Astrocyte (in vitro differentiated cells and primary cell): Measurements from ENCODE around the gene CPEB2. TPM values are rescaled to one million over a fixed set of nuclear protein-coding genes. Genes with fewer than 3 reads are reported as not detected.

ENCODE experiments used
- DNase-seq: peaks from one replicate; pipeline ENCODE4 v3.0.0-alpha.2; 2010; ENCODE audit warnings: low read depth
- FAIRE-seq: peaks from 2 replicates; lab custom pipeline; 2011; peaks lifted over from hg19 to GRCh38; lab: Jason Lieb, UNC
- H2AFZ ChIP-seq: 2 replicates; pipeline ENCODE4 v1.6.0; 2012; ENCODE audit warnings: low read depth, low read length, inconsistent platforms
- H3K27ac ChIP-seq: 2 replicates; pipeline ENCODE4 v1.5.1; 2011; ENCODE audit warnings: low read depth, low read length, inconsistent platforms
- H3K27me3 ChIP-seq: 2 replicates; pipeline ENCODE4 v1.6.0; 2011; ENCODE audit warnings: low read length, inconsistent platforms; ENCODE audit not compliant: insufficient read depth
- H3K36me3 ChIP-seq: 2 replicates; pipeline ENCODE4 v1.5.1; 2011; ENCODE audit warnings: low read length, inconsistent platforms; ENCODE audit not compliant: insufficient read depth
- H3K4me1 ChIP-seq: 2 replicates; pipeline ENCODE4 v1.5.1; 2011; ENCODE audit warnings: low read length, inconsistent platforms; ENCODE audit not compliant: insufficient read depth
- H3K4me2 ChIP-seq: 2 replicates; pipeline ENCODE4 v1.6.0; 2012; ENCODE audit warnings: low read length, inconsistent platforms
- H3K4me3 ChIP-seq: 2 replicates; pipeline ENCODE4 v1.5.1; 2011; ENCODE audit warnings: low read depth, mild to moderate bottlenecking, low read length, inconsistent platforms; ENCODE audit not compliant: insufficient read depth
- H3K79me2 ChIP-seq: 2 replicates; pipeline ENCODE4 v1.6.0; 2012; ENCODE audit warnings: mild to moderate bottlenecking, low read length, inconsistent platforms; ENCODE audit not compliant: insufficient read depth
- H3K9ac ChIP-seq: 2 replicates; pipeline ENCODE4 v1.6.0; 2012; ENCODE audit warnings: mild to moderate bottlenecking, low read length, inconsistent platforms
- H3K9me3 ChIP-seq: 2 replicates; pipeline ENCODE4 v1.5.1; 2012; ENCODE audit warnings: low read depth, mild to moderate bottlenecking, low read length, inconsistent platforms; ENCODE audit not compliant: insufficient read depth
- H4K20me1 ChIP-seq: 2 replicates; pipeline ENCODE4 v1.6.0; 2012; ENCODE audit warnings: low read length, inconsistent platforms; ENCODE audit not compliant: insufficient read depth
- H3K27ac Mint-ChIP-seq: one replicate; pipeline ENCODE4 v1.8.0; 2021; ENCODE audit warnings: mild to moderate bottlenecking, mixed read lengths; ENCODE audit not compliant: unreplicated experiment
- H3K27me3 Mint-ChIP-seq: one replicate; pipeline ENCODE4 v1.8.0; 2021; ENCODE audit warnings: low read depth, mixed read lengths; ENCODE audit not compliant: unreplicated experiment
- H3K36me3 Mint-ChIP-seq: one replicate; pipeline ENCODE4 v1.8.0; 2021; ENCODE audit warnings: low read depth, mixed read lengths; ENCODE audit not compliant: unreplicated experiment
- H3K4me1 Mint-ChIP-seq: one replicate; pipeline ENCODE4 v1.8.0; 2021; ENCODE audit warnings: low read depth, mixed read lengths; ENCODE audit not compliant: unreplicated experiment
- H3K4me3 Mint-ChIP-seq: one replicate; pipeline ENCODE4 v1.8.0; 2021; ENCODE audit warnings: mild to moderate bottlenecking, moderate library complexity, mixed read lengths; ENCODE audit not compliant: unreplicated experiment
- H3K9me3 Mint-ChIP-seq: one replicate; pipeline ENCODE4 v1.8.0; 2021; ENCODE audit warnings: mild to moderate bottlenecking, mixed read lengths; ENCODE audit not compliant: unreplicated experiment
- EZH2 ChIP-seq: IDR thresholded peaks from 2 replicates; pipeline ENCODE4 v1.6.1; 2012; ENCODE audit warnings: mild to moderate bottlenecking, low read length, inconsistent platforms; ENCODE audit not compliant: insufficient read depth
- total RNA-seq: library from RNA; stranded (reverse); gene quantifications from 2 replicates; pipeline ENCODE4 v1.2.1, GENCODE V29; 2021
- TF ChIP-seq, protein P1 (sequence below): IDR thresholded peaks from 2 replicates; pipeline ENCODE4 v1.5.1; 2011; ENCODE audit warnings: low read depth, mild to moderate bottlenecking, inconsistent platforms, low read length, moderate library complexity; ENCODE audit not compliant: insufficient read depth

CPEB2 gene
- total RNA-seq, 1 donor from 2014 or later = 47.3 TPM

DNA sequence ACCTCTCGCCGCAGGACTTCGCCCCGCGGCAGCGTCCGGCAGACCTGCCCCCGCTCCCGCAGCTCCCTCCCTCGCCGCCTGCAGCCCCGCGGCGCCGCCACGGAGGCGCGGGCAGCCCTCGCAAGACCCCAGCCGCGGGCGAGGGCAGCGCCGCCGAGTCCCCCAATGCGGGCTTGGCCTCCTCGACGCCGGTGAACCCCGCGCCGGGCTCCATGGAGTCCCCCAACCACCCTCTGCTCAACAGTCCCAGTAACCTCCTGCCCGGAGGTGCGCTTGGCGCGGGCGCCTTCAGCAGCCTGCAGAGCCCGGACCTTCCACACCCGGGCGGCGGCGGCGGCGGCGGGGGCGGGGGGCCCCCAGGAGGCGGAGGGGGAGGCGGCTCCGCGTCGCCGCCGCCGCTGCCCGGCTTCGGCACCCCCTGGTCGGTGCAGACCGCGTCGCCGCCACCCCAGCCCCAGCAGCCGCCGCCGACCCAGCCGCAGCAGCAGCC is 1.2 kb downstream of the CPEB2 start:
- Histone ChIP-seq H3K4me2 (peak overlapping the region; percentile 93), H3K27ac (peak overlapping the region; percentile 98)

DNA sequence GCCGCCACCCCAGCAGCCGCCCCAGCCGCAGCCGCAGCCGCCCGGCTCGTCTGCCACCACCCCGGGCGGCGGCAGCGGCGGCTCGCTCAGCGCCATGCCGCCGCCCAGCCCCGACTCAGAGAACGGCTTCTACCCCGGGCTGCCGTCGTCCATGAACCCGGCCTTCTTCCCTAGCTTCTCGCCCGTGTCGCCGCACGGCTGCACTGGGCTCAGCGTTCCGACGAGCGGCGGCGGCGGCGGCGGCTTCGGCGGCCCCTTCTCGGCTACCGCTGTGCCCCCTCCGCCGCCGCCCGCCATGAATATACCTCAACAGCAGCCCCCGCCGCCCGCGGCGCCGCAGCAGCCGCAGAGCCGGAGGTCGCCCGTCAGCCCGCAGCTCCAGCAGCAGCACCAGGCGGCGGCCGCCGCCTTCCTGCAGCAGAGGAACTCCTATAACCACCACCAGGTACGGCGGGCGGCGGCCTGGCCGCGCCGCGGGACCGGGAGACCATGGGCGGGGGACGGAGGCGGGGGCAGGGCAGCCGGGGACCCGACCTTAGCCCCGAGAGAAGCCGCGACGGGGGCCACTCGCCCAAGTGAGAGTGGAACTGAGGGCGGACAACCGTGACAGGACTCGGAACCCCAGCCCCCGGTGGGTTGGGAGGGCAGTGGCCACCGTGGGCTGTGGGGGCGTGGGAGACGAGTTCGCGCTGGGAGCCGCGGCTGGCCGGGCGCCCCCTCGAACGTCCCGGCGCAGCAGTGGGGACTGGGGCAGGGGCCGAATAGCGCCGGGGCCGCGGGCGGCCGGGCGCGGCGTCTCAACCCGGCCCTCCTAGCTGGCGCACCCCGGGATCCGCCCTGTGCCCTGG is 1.8 kb downstream of the CPEB2 start:
- H3K27ac ChIP-seq = peak overlapping the region; percentile 98
- H3K4me3 ChIP-seq = peak overlapping the region; percentile 85
- H3K9me3 ChIP-seq = no peaks in the 10 kb centered on the region
- H3K27me3 Mint-ChIP-seq = no peaks in the 10 kb centered on the region
- H3K79me2 ChIP-seq = peaks cover 53% of the 10 kb centered on the region
- H3K36me3 ChIP-seq = peaks cover 16% of the 10 kb centered on the region
- DNase-seq (no peak), FAIRE-seq (no peak)
- peak overlapping the region; percentile 25 for H2AFZ ChIP-seq
- no peaks in the 10 kb centered on the region for H3K27me3 ChIP-seq
- H3K4me2 ChIP-seq = peak overlapping the region; percentile 85
- H3K4me1 Mint-ChIP-seq = peaks cover 12% of the 10 kb centered on the region
- peak overlapping the region; percentile 74 for H3K4me3 Mint-ChIP-seq
- H4K20me1 ChIP-seq = peaks cover 32% of the 10 kb centered on the region
- H3K9me3 Mint-ChIP-seq = peaks cover 2% of the 10 kb centered on the region
- no peak overlapping the region for H3K27ac Mint-ChIP-seq
- H3K9ac ChIP-seq = peak overlapping the region; percentile 93
- TF ChIP-seq, protein P1, sequence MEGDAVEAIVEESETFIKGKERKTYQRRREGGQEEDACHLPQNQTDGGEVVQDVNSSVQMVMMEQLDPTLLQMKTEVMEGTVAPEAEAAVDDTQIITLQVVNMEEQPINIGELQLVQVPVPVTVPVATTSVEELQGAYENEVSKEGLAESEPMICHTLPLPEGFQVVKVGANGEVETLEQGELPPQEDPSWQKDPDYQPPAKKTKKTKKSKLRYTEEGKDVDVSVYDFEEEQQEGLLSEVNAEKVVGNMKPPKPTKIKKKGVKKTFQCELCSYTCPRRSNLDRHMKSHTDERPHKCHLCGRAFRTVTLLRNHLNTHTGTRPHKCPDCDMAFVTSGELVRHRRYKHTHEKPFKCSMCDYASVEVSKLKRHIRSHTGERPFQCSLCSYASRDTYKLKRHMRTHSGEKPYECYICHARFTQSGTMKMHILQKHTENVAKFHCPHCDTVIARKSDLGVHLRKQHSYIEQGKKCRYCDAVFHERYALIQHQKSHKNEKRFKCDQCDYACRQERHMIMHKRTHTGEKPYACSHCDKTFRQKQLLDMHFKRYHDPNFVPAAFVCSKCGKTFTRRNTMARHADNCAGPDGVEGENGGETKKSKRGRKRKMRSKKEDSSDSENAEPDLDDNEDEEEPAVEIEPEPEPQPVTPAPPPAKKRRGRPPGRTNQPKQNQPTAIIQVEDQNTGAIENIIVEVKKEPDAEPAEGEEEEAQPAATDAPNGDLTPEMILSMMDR = no peak
- TF ChIP-seq EZH2 = no peak
- H3K36me3 Mint-ChIP-seq = peaks cover 1% of the 10 kb centered on the region
- H3K4me1 ChIP-seq = peaks cover 7% of the 10 kb centered on the region

More for the DNA sequence above, 1.2 kb downstream of the CPEB2 start:
- peaks cover 2% of the 10 kb centered on the region for H3K9me3 Mint-ChIP-seq
- no peaks in the 10 kb centered on the region for H3K27me3 Mint-ChIP-seq
- peaks cover 12% of the 10 kb centered on the region for H3K4me1 Mint-ChIP-seq
- peaks cover 1% of the 10 kb centered on the region for H3K36me3 Mint-ChIP-seq
- Histone ChIP-seq H3K4me1 (peaks cover 7% of the 10 kb centered on the region), H3K4me3 (peak overlapping the region; percentile 85), H3K36me3 (peaks cover 9% of the 10 kb centered on the region), H3K9me3 (no peaks in the 10 kb centered on the region), H3K79me2 (peaks cover 47% of the 10 kb centered on the region), H4K20me1 (peaks cover 29% of the 10 kb centered on the region), H3K9ac (peak overlapping the region; percentile 93), H2AFZ (no peak overlapping the region), H3K27me3 (no peaks in the 10 kb centered on the region)
- H3K4me3 Mint-ChIP-seq = no peak overlapping the region
- DNase-seq (no peak), FAIRE-seq (no peak)
- no peak overlapping the region for H3K27ac Mint-ChIP-seq
- no peak for TF ChIP-seq EZH2
- TF ChIP-seq, protein P1 = no peak
